ENCODE data around the gene MYLK. TPM values are rescaled to one million over a fixed set of nuclear protein-coding genes. Genes with fewer than 3 reads are reported as not detected.
"Not testable (repeated sequence)": the region's sequence is repeated elsewhere in the genome, so short reads cannot be mapped to it uniquely, and the experiment has no call there.

The MYLK gene
- polyA plus RNA-seq, 1 donor (not counting 4 experiments of a cell fraction or from before 2014, with no cell fraction given), result 7.8 TPM

- Histone ChIP-seq H3K9ac (ENCODE audit: control insufficient read depth, extremely low read depth, insufficient read depth, low read length) (no peak overlapping the region), H3K27ac (ENCODE audit: control insufficient read depth, insufficient read depth, low read length) (peak overlapping the region; percentile 66), H3K36me3 (ENCODE audit: control insufficient read depth in 2 of 2, extremely low read depth in 1 of 2, insufficient read depth in 2 of 2, low read length in 2 of 2) (peaks cover 1 to 6% of the 10 kb centered on the region in 2 experiments), H3K9me1 (ENCODE audit: control insufficient read depth, extremely low read depth, insufficient read depth, low read length) (no peaks in the 10 kb centered on the region), H3K79me2 (ENCODE audit: control insufficient read depth, insufficient read depth, low read length) (no peaks in the 10 kb centered on the region), H3K4me1 (ENCODE audit: control insufficient read depth, extremely low read depth, insufficient read depth, low read length) (peaks cover 56% of the 10 kb centered on the region), H3K4me3 (ENCODE audit: control insufficient read depth in 2 of 3, extremely low read depth in 1 of 3, insufficient read depth in 2 of 3, low read depth in 1 of 3, low read length in 3 of 3) (no peak overlapping the region), H3K27me3 (ENCODE audit: control insufficient read depth, extremely low read depth, insufficient read depth, low read length) (no peaks in the 10 kb centered on the region), H3K4me2 (ENCODE audit: control insufficient read depth, extremely low read depth, insufficient read depth, low read depth, low read length) (peak overlapping the region; percentile 46), H3K9me3 (ENCODE audit: control insufficient read depth, low read depth, low read length) (no peaks in the 10 kb centered on the region), H4K20me1 (ENCODE audit: control insufficient read depth, extremely low read depth, insufficient read depth, low read length) (no peaks in the 10 kb centered on the region), H2AFZ (ENCODE audit: control insufficient read depth, low read length) (no peak overlapping the region)
- peak; percentile 88 for FAIRE-seq
- dilution Hi-C loops (cut with MboI; ENCODE audit: extremely low pct_ligation_motif_present, low sequenced_read_pairs), result no loop called here
- TF ChIP-seq EZH2 (IDR thresholded peaks at IDR 0.05; ENCODE audit: low read length), result no peak
- no peak for TF ChIP-seq CTCF (optimal IDR thresholded peaks at IDR 0.05 in 1 of 3, IDR thresholded peaks at IDR 0.05 in 1 of 3, conservative IDR thresholded peaks at IDR 0.05 in 1 of 3; ENCODE audit: extremely low read depth in 1 of 3, insufficient read depth in 2 of 3, low read length in 3 of 3)
- no peak for DNase-seq (ENCODE audit: low read depth, low spot score)
Observed at GRCh38 chr3:123602325-123602724, 281.8 kb downstream of the MYLK start.

- H3K79me2 ChIP-seq (ENCODE audit: control insufficient read depth, insufficient read depth, low read length); H3K27me3 ChIP-seq (ENCODE audit: control insufficient read depth, extremely low read depth, insufficient read depth, low read length); H3K9ac ChIP-seq (ENCODE audit: control insufficient read depth, extremely low read depth, insufficient read depth, low read length); H2AFZ ChIP-seq (ENCODE audit: control insufficient read depth, low read length); H3K4me3 ChIP-seq (ENCODE audit: control insufficient read depth in 2 of 3, extremely low read depth in 1 of 3, insufficient read depth in 2 of 3, low read depth in 1 of 3, low read length in 3 of 3); H4K20me1 ChIP-seq (ENCODE audit: control insufficient read depth, extremely low read depth, insufficient read depth, low read length); H3K9me3 ChIP-seq (ENCODE audit: control insufficient read depth, low read depth, low read length); H3K9me1 ChIP-seq (ENCODE audit: control insufficient read depth, extremely low read depth, insufficient read depth, low read length); H3K36me3 ChIP-seq (ENCODE audit: control insufficient read depth in 2 of 2, extremely low read depth in 1 of 2, insufficient read depth in 2 of 2, low read length in 2 of 2); dilution Hi-C loops (cut with MboI; ENCODE audit: extremely low pct_ligation_motif_present, low sequenced_read_pairs); DNase-seq (ENCODE audit: low read depth, low spot score): not testable (repeated sequence)
- peak overlapping the region; percentile 66 for H3K27ac ChIP-seq (ENCODE audit: control insufficient read depth, insufficient read depth, low read length)
- peak overlapping the region; percentile 6 for H3K4me2 ChIP-seq (ENCODE audit: control insufficient read depth, extremely low read depth, insufficient read depth, low read depth, low read length)
- peak; percentile 9 for FAIRE-seq
- H3K4me1 ChIP-seq (ENCODE audit: control insufficient read depth, extremely low read depth, insufficient read depth, low read length), result peaks cover 47% of the 10 kb centered on the region
Observed at GRCh38 chr3:123600863-123601262, 283.3 kb downstream of the MYLK start.

- H3K4me1 ChIP-seq (ENCODE audit: control insufficient read depth, extremely low read depth, insufficient read depth, low read length), result peaks cover 28% of the 10 kb centered on the region
Observed at GRCh38 chr3:123597561-123597960, 286.6 kb downstream of the MYLK start.

More at GRCh38 chr3:123597561-123597960, 286.6 kb downstream of the MYLK start:
- no peak overlapping the region for H3K27ac ChIP-seq (ENCODE audit: control insufficient read depth, insufficient read depth, low read length)
- dilution Hi-C loops (cut with MboI; ENCODE audit: extremely low pct_ligation_motif_present, low sequenced_read_pairs), result no loop called here
- H3K79me2 ChIP-seq (ENCODE audit: control insufficient read depth, insufficient read depth, low read length), result no peaks in the 10 kb centered on the region
- H3K9me3 ChIP-seq (ENCODE audit: control insufficient read depth, low read depth, low read length), result no peaks in the 10 kb centered on the region
- peaks cover 2 to 5% of the 10 kb centered on the region in 2 experiments for H3K36me3 ChIP-seq (ENCODE audit: control insufficient read depth in 2 of 2, extremely low read depth in 1 of 2, insufficient read depth in 2 of 2, low read length in 2 of 2)
- H4K20me1 ChIP-seq (ENCODE audit: control insufficient read depth, extremely low read depth, insufficient read depth, low read length), result no peaks in the 10 kb centered on the region
- no peaks in the 10 kb centered on the region for H3K27me3 ChIP-seq (ENCODE audit: control insufficient read depth, extremely low read depth, insufficient read depth, low read length)
- no peak for TF ChIP-seq CTCF (optimal IDR thresholded peaks at IDR 0.05 in 1 of 3, IDR thresholded peaks at IDR 0.05 in 1 of 3, conservative IDR thresholded peaks at IDR 0.05 in 1 of 3; ENCODE audit: extremely low read depth in 1 of 3, insufficient read depth in 2 of 3, low read length in 3 of 3)
- no peak for TF ChIP-seq EZH2 (IDR thresholded peaks at IDR 0.05; ENCODE audit: low read length)
- FAIRE-seq (no peak), DNase-seq (ENCODE audit: low read depth, low spot score) (no peak)
- H3K9me1 ChIP-seq (ENCODE audit: control insufficient read depth, extremely low read depth, insufficient read depth, low read length), result no peaks in the 10 kb centered on the region
- H3K4me2 ChIP-seq (ENCODE audit: control insufficient read depth, extremely low read depth, insufficient read depth, low read depth, low read length), result no peak overlapping the region
- H3K4me3 ChIP-seq (ENCODE audit: control insufficient read depth in 2 of 3, extremely low read depth in 1 of 3, insufficient read depth in 2 of 3, low read depth in 1 of 3, low read length in 3 of 3), result no peak overlapping the region
- H2AFZ ChIP-seq (ENCODE audit: control insufficient read depth, low read length), result no peak overlapping the region
- H3K9ac ChIP-seq (ENCODE audit: control insufficient read depth, extremely low read depth, insufficient read depth, low read length), result no peak overlapping the region

Data from keratinocyte (primary cell).